Activated CD8-positive, alpha-beta T cell treated with anti-CD3 and anti-CD28 coated beads for 36 hours (primary cell): ENCODE measurements around the gene RAPGEF2. TPM values are rescaled to one million over a fixed set of nuclear protein-coding genes. Genes with fewer than 3 reads are reported as not detected.

Source experiments
- ATAC-seq: fragments of 200-7000 bp; cut with Tn5 transposase; one replicate; pipeline ENCODE4 v1.10.0; 2021; ENCODE audit warnings: mild to moderate bottlenecking, moderate library complexity
- CTCF ChIA-PET: fragments of 350-600 bp; sonication (Branson Sonifier 250); formaldehyde crosslinking; loops from one replicate; lab custom pipeline; 2021; ENCODE audit warnings: antibody characterized with exemption; lab: Charles Lee
- POLR2A ChIA-PET: fragments of 350-600 bp; sonication (Branson Sonifier 250); formaldehyde crosslinking; loops from one replicate; lab custom pipeline; 2021; ENCODE audit warnings: antibody characterized with exemption; lab: Charles Lee
- DNase-seq: peaks from one replicate; pipeline ENCODE4 v3.0.0-alpha.2; 2020
- H3K27ac Mint-ChIP-seq: one replicate; pipeline ENCODE4 v1.8.0; 2021; ENCODE audit warnings: mild to moderate bottlenecking, mixed read lengths
- H3K27me3 Mint-ChIP-seq: one replicate; pipeline ENCODE4 v1.8.0; 2021; ENCODE audit warnings: mixed read lengths
- H3K36me3 Mint-ChIP-seq: one replicate; pipeline ENCODE4 v1.8.0; 2021; ENCODE audit warnings: low read depth, mixed read lengths
- H3K4me1 Mint-ChIP-seq: one replicate; pipeline ENCODE4 v1.8.0; 2021; ENCODE audit warnings: low read depth, mixed read lengths
- H3K4me3 Mint-ChIP-seq: one replicate; pipeline ENCODE4 v1.8.0; 2021; ENCODE audit warnings: mild to moderate bottlenecking, moderate library complexity, mixed read lengths
- H3K9me3 Mint-ChIP-seq: one replicate; pipeline ENCODE4 v1.8.0; 2021; ENCODE audit warnings: mixed read lengths
- CTCF ChIP-seq: fragments of 200-600 bp; IDR thresholded peaks from one replicate; pipeline ENCODE4 v1.8.0; 2022; ENCODE audit warnings: antibody characterized with exemption, mild to moderate bottlenecking
- intact Hi-C: fragments of 100-400 bp; cut with micrococcal nuclease; formaldehyde crosslinking; loops from one replicate; pipeline ENCODE4 v1.10.0; 2022
- total RNA-seq, 2 experiments: library from RNA; stranded (reverse); gene quantifications; one replicate each; pipeline ENCODE4 v1.2.3, GENCODE V29; 2021

The RAPGEF2 gene
- total RNA-seq, 2 experiments from 2014 or later: 13.7 to 14.8 TPM

- ATAC-seq: no peak
- Mint-ChIP-seq H3K4me3 (no peak overlapping the region), H3K27ac (no peak overlapping the region), H3K36me3 (peaks cover 37% of the 10 kb centered on the region), H3K9me3 (no peaks in the 10 kb centered on the region), H3K27me3 (no peaks in the 10 kb centered on the region), H3K4me1 (no peaks in the 10 kb centered on the region)
- no peak for DNase-seq
- CTCF ChIA-PET: no interaction called here
- intact Hi-C loops: no loop called here
- TF ChIP-seq CTCF: no peak
- POLR2A ChIA-PET: interaction anchor here (0.7 kb wide), 1 partner anchor 604 kb away, joined by 3 read pairs; no protein-coding TSS in a partner anchor
Measured at GRCh38 chr4:159352609-159353008, 249.7 kb downstream of the RAPGEF2 start.

- DNase-seq (no peak), ATAC-seq (no peak)
- ChIA-PET CTCF (interaction anchor here (1.0 kb wide), 1 partner anchor 9 kb away, joined by 3 read pairs; no protein-coding TSS in a partner anchor), POLR2A (interaction anchor here (0.7 kb wide), 1 partner anchor 605 kb away, joined by 3 read pairs; no protein-coding TSS in a partner anchor)
- Mint-ChIP-seq H3K36me3 (peaks cover 40% of the 10 kb centered on the region), H3K4me1 (no peaks in the 10 kb centered on the region), H3K27ac (no peak overlapping the region), H3K4me3 (no peak overlapping the region), H3K27me3 (no peaks in the 10 kb centered on the region), H3K9me3 (no peaks in the 10 kb centered on the region)
- intact Hi-C loops: no loop called here
- no peak for TF ChIP-seq CTCF
Measured at GRCh38 chr4:159353422-159354116, 250.7 kb downstream of the RAPGEF2 start.

GRCh38 chr4:159355466-159355865, 252.6 kb downstream of the RAPGEF2 start:
- intact Hi-C loops: no loop called here
- CTCF ChIA-PET: no interaction called here
- no peak for ATAC-seq

GRCh38 chr4:159357350-159357749, 254.5 kb downstream of the RAPGEF2 start:
- Mint-ChIP-seq H3K4me1 (no peaks in the 10 kb centered on the region), H3K4me3 (no peak overlapping the region), H3K36me3 (peaks cover 47% of the 10 kb centered on the region), H3K27me3 (no peaks in the 10 kb centered on the region), H3K9me3 (no peaks in the 10 kb centered on the region), H3K27ac (no peak overlapping the region)
- POLR2A ChIA-PET: no interaction called here
- no peak for DNase-seq
- no peak for TF ChIP-seq CTCF
- ATAC-seq: no peak
- CTCF ChIA-PET: no interaction called here
- intact Hi-C loops: no loop called here

More at GRCh38 chr4:159355466-159355865, 252.6 kb downstream of the RAPGEF2 start:
- Mint-ChIP-seq H3K9me3 (no peaks in the 10 kb centered on the region), H3K36me3 (peaks cover 48% of the 10 kb centered on the region), H3K4me3 (no peak overlapping the region), H3K27me3 (no peaks in the 10 kb centered on the region), H3K4me1 (no peaks in the 10 kb centered on the region), H3K27ac (no peak overlapping the region)
- TF ChIP-seq CTCF: no peak
- DNase-seq: no peak
- POLR2A ChIA-PET: no interaction called here

- CTCF ChIA-PET: no interaction called here
- intact Hi-C loops: no loop called here
- no peak for ATAC-seq
Measured at GRCh38 chr4:159358226-159358625, 255.3 kb downstream of the RAPGEF2 start.

More at GRCh38 chr4:159358226-159358625, 255.3 kb downstream of the RAPGEF2 start:
- H3K36me3 Mint-ChIP-seq: peaks cover 41% of the 10 kb centered on the region
- H3K4me1 Mint-ChIP-seq: no peaks in the 10 kb centered on the region
- no peaks in the 10 kb centered on the region for H3K9me3 Mint-ChIP-seq
- H3K27ac Mint-ChIP-seq: no peak overlapping the region
- TF ChIP-seq CTCF: no peak
- no peaks in the 10 kb centered on the region for H3K27me3 Mint-ChIP-seq
- DNase-seq: no peak
- POLR2A ChIA-PET: no interaction called here
- H3K4me3 Mint-ChIP-seq: no peak overlapping the region
